HCT116 (cell line): ENCODE data around the gene ANXA2. TPM values are rescaled to one million over a fixed set of nuclear protein-coding genes. Genes with fewer than 3 reads are reported as not detected.

Experiments
- ATAC-seq: fragments of 200-7000 bp; cut with Tn5 transposase; 2 replicates; pipeline ENCODE4 v1.9.1; 2020; ENCODE audit warnings: mild to moderate bottlenecking, moderate library complexity
- BruUV-seq: library from RNA; stranded (reverse); fragments of 400-500 nt; replicated peaks from 2 replicates; lab custom pipeline; 2021; lab: Mats Ljungman, UMichigan
- CTCF ChIA-PET: fragments of 300-600 bp; sonication (Branson Sonifier 250); formaldehyde crosslinking; loops from one replicate; lab custom pipeline; 2021; ENCODE audit warnings: antibody characterized with exemption; lab: Charles Lee
- POLR2A ChIA-PET: fragments of 300-600, 350-600 bp; sonication (Branson Sonifier 250); formaldehyde crosslinking; loops from one replicate; lab custom pipeline; 2021; ENCODE audit warnings: antibody characterized with exemption; lab: Charles Lee
- RAD21 ChIA-PET, 2 experiments: fragments of 300-600 bp; sonication (Branson Sonifier 250); formaldehyde crosslinking; loops; one replicate each; lab custom pipeline; 2023; ENCODE audit warnings: low total read pairs in 2 of 2; ENCODE audit not compliant: uncharacterized antibody in 2 of 2, unreplicated experiment in 2 of 2, low non-redundant PET in 1 of 2; lab: Charles Lee
- DNase-seq: peaks from one replicate; pipeline ENCODE4 v3.0.0-alpha.2; 2010; ENCODE audit warnings: low read depth, low spot score
- H2AFZ ChIP-seq: fragments of 200-600 bp; shearing (Covaris generic), sonication (generic); 2 replicates; pipeline ENCODE4 v1.6.1; 2017; ENCODE audit warnings: low read depth, mixed run types, mixed read lengths, antibody characterized with exemption, low read length; ENCODE audit not compliant: poor library complexity, severe bottlenecking
- H3K27ac ChIP-seq: 2 replicates; pipeline ENCODE4 v1.5.1; 2012; ENCODE audit warnings: low read depth, low read length
- H3K27me3 ChIP-seq: fragments of 200-600 bp; sonication (generic); 2 replicates; pipeline ENCODE4 v1.6.1; 2016; ENCODE audit warnings: mixed run types, low read length, mixed read lengths; ENCODE audit not compliant: insufficient read depth
- H3K36me3 ChIP-seq, 2 experiments: fragments of 200-500 bp in 1 of 2; fragments of 200-600 bp in 1 of 2; sonication (Bioruptor generic) in 1 of 2; sonication (generic) in 1 of 2; 2 replicates each; pipeline versions ENCODE4 v1.5.1 to v1.6.1; 2014 to 2016; ENCODE audit warnings: low read length in 2 of 2, inconsistent platforms in 1 of 2, mixed read lengths in 1 of 2, mixed run types in 1 of 2; ENCODE audit not compliant: insufficient read depth in 2 of 2, control insufficient read depth in 1 of 2
- H3K4me1 ChIP-seq, 2 experiments: fragments of 200-600 bp in 1 of 2; sonication (generic) in 1 of 2; 2 replicates each; pipeline versions ENCODE4 v1.5.1 to v1.6.1; 2012 to 2017; ENCODE audit warnings: low read length in 2 of 2, inconsistent platforms in 1 of 2, mild to moderate bottlenecking in 1 of 2, mixed read lengths in 1 of 2, mixed run types in 1 of 2, moderate library complexity in 1 of 2; ENCODE audit not compliant: insufficient read depth in 2 of 2, control insufficient read depth in 1 of 2
- H3K4me2 ChIP-seq: fragments of 200-600 bp; sonication (generic); 2 replicates; pipeline ENCODE4 v1.6.1; 2017; ENCODE audit warnings: mixed run types, low read length, mixed read lengths
- H3K4me3 ChIP-seq, 2 experiments: fragments of 200-600 bp in 1 of 2; sonication (generic) in 1 of 2; replicated peaks in 1 of 2; 2 replicates each; pipeline ENCODE4 v1.5.1; 2011 to 2016; ENCODE audit warnings: low read length in 2 of 2, control low read depth in 1 of 2, low read depth in 1 of 2, mild to moderate bottlenecking in 1 of 2, mixed read lengths in 1 of 2, mixed run types in 1 of 2
- H3K79me2 ChIP-seq: fragments of 200-600 bp; sonication (generic); 2 replicates; pipeline ENCODE4 v1.6.1; 2017; ENCODE audit warnings: mild to moderate bottlenecking, mixed run types, low read length, moderate library complexity, mixed read lengths; ENCODE audit not compliant: insufficient read depth
- H3K9ac ChIP-seq: fragments of 200-600 bp; sonication (generic); 2 replicates; pipeline ENCODE4 v1.6.1; 2016; ENCODE audit warnings: low read length, mixed read lengths
- H3K9me2 ChIP-seq: fragments of 200-600 bp; sonication (generic), shearing (Covaris generic); 2 replicates; pipeline ENCODE4 v1.6.1; 2017; ENCODE audit warnings: mixed run types, mild to moderate bottlenecking, moderate library complexity; ENCODE audit not compliant: insufficient read depth
- H3K9me3 ChIP-seq, 2 experiments: fragments of 200-500 bp in 1 of 2; fragments of 200-600 bp in 1 of 2; sonication (Bioruptor generic) in 1 of 2; sonication (generic) in 1 of 2; 2 replicates each; pipeline ENCODE4 v1.6.1; 2014 to 2017; ENCODE audit warnings: low read length in 2 of 2, mixed read lengths in 2 of 2, inconsistent platforms in 1 of 2, low read depth in 1 of 2, mild to moderate bottlenecking in 1 of 2, mixed run types in 1 of 2, moderate library complexity in 1 of 2; ENCODE audit not compliant: control insufficient read depth in 1 of 2, insufficient read depth in 1 of 2
- H4K20me1 ChIP-seq: fragments of 200-600 bp; sonication (generic), shearing (Covaris generic); 2 replicates; pipeline ENCODE4 v1.6.1; 2017; ENCODE audit warnings: mixed run types, mild to moderate bottlenecking, moderate library complexity; ENCODE audit not compliant: insufficient read depth
- CBX3 ChIP-seq: IDR thresholded peaks from 2 replicates; pipeline ENCODE4 v1.6.1; 2012; ENCODE audit warnings: low read depth
- ELF1 ChIP-seq: IDR thresholded peaks from 2 replicates; pipeline ENCODE4 v1.6.1; 2012; ENCODE audit warnings: low read depth, borderline replicate concordance
- EZH2 ChIP-seq: fragments of 200-600 bp; sonication (generic); IDR thresholded peaks from 2 replicates; pipeline ENCODE4 v1.6.1; 2017; ENCODE audit warnings: antibody characterized with exemption, mixed run types
- EZH2phosphoT487 ChIP-seq: fragments of 200-600 bp; IDR thresholded peaks from 2 replicates; pipeline ENCODE4 v1.6.1; 2018; ENCODE audit warnings: antibody characterized with exemption, borderline replicate concordance
- FOSL1 ChIP-seq: IDR thresholded peaks from 2 replicates; pipeline ENCODE4 v1.6.1; 2012; ENCODE audit warnings: low read depth
- POLR2A ChIP-seq: IDR thresholded peaks from 2 replicates; pipeline ENCODE4 v1.7.0; 2011; ENCODE audit warnings: borderline replicate concordance; ENCODE audit not compliant: insufficient read depth, insufficient read length; ENCODE audit errors: extremely low read depth
- POLR2AphosphoS5 ChIP-seq: IDR thresholded peaks from 2 replicates; pipeline ENCODE4 v1.6.1; 2011; ENCODE audit warnings: mild to moderate bottlenecking, low read depth, low read length, moderate library complexity
- RAD21 ChIP-seq: IDR thresholded peaks from 2 replicates; pipeline ENCODE4 v1.6.1; 2012; ENCODE audit warnings: low read depth, mild to moderate bottlenecking
- SIN3A ChIP-seq: IDR thresholded peaks from 2 replicates; pipeline ENCODE4 v1.6.1; 2012; ENCODE audit warnings: low read depth
- SRF ChIP-seq: IDR thresholded peaks from 2 replicates; pipeline ENCODE4 v1.6.1; 2012; ENCODE audit warnings: low read depth
- TCF7L2 ChIP-seq: IDR thresholded peaks from 2 replicates; pipeline ENCODE4 v1.7.0; 2011; ENCODE audit warnings: borderline replicate concordance, inconsistent platforms; ENCODE audit not compliant: insufficient read depth, insufficient read length; ENCODE audit errors: extremely low read depth
- ZFX ChIP-seq: fragments of 450-650 bp; IDR thresholded peaks from 2 replicates; pipeline ENCODE4 v1.6.1; 2017
- ZNF274 ChIP-seq: fragments of 200-500 bp; sonication (Bioruptor generic); IDR thresholded peaks from 2 replicates; pipeline ENCODE4 v1.6.1; 2014; ENCODE audit warnings: mild to moderate bottlenecking, low read depth, low read length, inconsistent platforms
- intact Hi-C: fragments of 100-400 bp; cut with micrococcal nuclease; formaldehyde crosslinking; loops from 2 replicates; pipeline ENCODE4 v1.10.0; 2022
- total RNA-seq: library from RNA; stranded (reverse); gene quantifications from one replicate; pipeline ENCODE4 v1.2.1, GENCODE V29; 2021; ENCODE audit not compliant: unreplicated experiment
- TF ChIP-seq, protein P1 (sequence below): IDR thresholded peaks from 2 replicates; pipeline ENCODE4 v1.6.1; 2011; ENCODE audit warnings: mild to moderate bottlenecking, low read length, moderate library complexity; ENCODE audit not compliant: insufficient replicate concordance; ENCODE audit errors: extremely low read depth
- TF ChIP-seq, protein P2 (sequence below): IDR thresholded peaks from 2 replicates; pipeline ENCODE4 v1.6.1; 2012

ANXA2 gene
- total RNA-seq, 1 experiment from 2014 or later, result 1,298 TPM

GRCh38 chr15:60419753-60420152 lies 22.0 kb upstream of the ANXA2 start:
- H3K79me2 ChIP-seq, result no peaks in the 10 kb centered on the region
- TF ChIP-seq, protein P1, sequence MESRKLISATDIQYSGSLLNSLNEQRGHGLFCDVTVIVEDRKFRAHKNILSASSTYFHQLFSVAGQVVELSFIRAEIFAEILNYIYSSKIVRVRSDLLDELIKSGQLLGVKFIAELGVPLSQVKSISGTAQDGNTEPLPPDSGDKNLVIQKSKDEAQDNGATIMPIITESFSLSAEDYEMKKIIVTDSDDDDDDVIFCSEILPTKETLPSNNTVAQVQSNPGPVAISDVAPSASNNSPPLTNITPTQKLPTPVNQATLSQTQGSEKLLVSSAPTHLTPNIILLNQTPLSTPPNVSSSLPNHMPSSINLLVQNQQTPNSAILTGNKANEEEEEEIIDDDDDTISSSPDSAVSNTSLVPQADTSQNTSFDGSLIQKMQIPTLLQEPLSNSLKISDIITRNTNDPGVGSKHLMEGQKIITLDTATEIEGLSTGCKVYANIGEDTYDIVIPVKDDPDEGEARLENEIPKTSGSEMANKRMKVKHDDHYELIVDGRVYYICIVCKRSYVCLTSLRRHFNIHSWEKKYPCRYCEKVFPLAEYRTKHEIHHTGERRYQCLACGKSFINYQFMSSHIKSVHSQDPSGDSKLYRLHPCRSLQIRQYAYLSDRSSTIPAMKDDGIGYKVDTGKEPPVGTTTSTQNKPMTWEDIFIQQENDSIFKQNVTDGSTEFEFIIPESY, result no peak
- no peak for TF ChIP-seq ZFX
- TF ChIP-seq POLR2AphosphoS5, result no peak
- TF ChIP-seq SRF, result no peak
- no peak for TF ChIP-seq CBX3
- TF ChIP-seq EZH2, result no peak
- TF ChIP-seq ZNF274, result no peak
- TF ChIP-seq TCF7L2, result no peak
- TF ChIP-seq EZH2phosphoT487, result no peak
- TF ChIP-seq, protein P2, sequence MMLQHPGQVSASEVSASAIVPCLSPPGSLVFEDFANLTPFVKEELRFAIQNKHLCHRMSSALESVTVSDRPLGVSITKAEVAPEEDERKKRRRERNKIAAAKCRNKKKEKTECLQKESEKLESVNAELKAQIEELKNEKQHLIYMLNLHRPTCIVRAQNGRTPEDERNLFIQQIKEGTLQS, result no peak
- TF ChIP-seq ELF1, result no peak
- TF ChIP-seq FOSL1, result no peak
- no peak for TF ChIP-seq SIN3A
- no peak for TF ChIP-seq POLR2A
- TF ChIP-seq RAD21, result no peak
- H3K4me3 ChIP-seq, result no peak overlapping the region
- intact Hi-C loops, result no loop called here
- H3K9me2 ChIP-seq, result no peaks in the 10 kb centered on the region
- POLR2A ChIA-PET, result interaction anchor here (0.6 kb wide), 1 partner anchor 13 kb away, joined by 3 read pairs; no protein-coding TSS in a partner anchor
- no peaks in the 10 kb centered on the region for H3K9me3 ChIP-seq
- ATAC-seq, result no peak
- no peak overlapping the region for H3K9ac ChIP-seq
- no peaks in the 10 kb centered on the region for H4K20me1 ChIP-seq
- H3K36me3 ChIP-seq, result no peaks in the 10 kb centered on the region
- H3K4me2 ChIP-seq, result no peak overlapping the region
- DNase-seq, result no peak
- no TSS peak for BruUV-seq
- RAD21 ChIA-PET, result no interaction called here
- H3K27ac ChIP-seq, result no peak overlapping the region
- CTCF ChIA-PET, result no interaction called here
- no peak overlapping the region for H2AFZ ChIP-seq
- no peaks in the 10 kb centered on the region for H3K27me3 ChIP-seq
- H3K4me1 ChIP-seq, result peaks cover 28 to 30% of the 10 kb centered on the region in 2 experiments
